GM21723 (cell line): Measurements from ENCODE around the gene KERA.

Source experiments
- ATAC-seq: cut with Tn5 transposase; IDR thresholded peaks from one replicate; pipeline ENCODE4 v1.9.1; 2021; ENCODE audit warnings: mild to moderate bottlenecking, moderate library complexity; ENCODE audit not compliant: unreplicated experiment

The KERA gene

DNA sequence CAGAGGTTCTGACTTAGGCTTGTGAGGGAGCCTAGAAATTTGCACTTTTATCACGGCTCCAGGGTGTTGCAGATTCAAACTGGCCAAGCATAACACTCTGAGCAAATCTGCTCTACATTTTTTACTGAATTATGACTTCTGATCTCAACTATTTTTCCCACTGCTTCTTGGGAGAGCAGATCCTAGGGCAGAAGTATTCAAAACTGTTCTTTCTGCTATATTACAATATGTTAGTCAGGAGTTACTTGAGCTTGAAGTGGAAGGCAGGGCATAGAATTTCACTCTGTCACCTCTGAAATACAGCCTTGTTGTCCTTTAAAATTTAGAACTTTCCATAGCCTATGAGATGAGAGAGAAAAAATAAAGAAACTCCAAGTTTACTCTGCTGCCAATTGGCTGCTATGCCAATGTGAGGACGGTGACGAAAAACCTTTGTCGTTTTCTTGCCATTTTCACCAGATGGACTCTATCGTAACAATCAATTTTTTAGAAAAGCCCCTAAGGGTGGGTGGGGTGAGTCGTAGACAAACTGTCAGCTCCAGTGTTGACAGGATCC lies 16.4 kb upstream of the KERA start:
- no peak for ATAC-seq

DNA sequence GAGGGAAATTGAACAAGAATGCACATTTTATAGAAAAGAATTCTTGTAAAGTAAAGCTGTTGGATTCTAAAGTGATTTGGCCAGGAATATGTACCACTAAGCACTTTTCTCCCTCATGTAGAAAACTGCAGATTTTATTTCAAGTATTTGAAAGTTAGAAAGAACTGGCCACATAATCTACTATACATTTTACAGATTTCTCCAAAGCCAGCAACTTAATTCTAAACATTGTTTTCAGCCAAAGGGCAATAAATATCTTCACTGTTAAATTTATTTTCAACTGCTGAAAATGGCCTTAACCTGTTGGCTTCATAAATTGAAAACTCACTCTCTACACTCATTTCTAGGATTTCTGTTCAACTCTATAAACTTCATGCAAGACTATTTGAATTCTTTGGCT lies 15.6 kb upstream of the KERA start:
- ATAC-seq = no peak

DNA sequence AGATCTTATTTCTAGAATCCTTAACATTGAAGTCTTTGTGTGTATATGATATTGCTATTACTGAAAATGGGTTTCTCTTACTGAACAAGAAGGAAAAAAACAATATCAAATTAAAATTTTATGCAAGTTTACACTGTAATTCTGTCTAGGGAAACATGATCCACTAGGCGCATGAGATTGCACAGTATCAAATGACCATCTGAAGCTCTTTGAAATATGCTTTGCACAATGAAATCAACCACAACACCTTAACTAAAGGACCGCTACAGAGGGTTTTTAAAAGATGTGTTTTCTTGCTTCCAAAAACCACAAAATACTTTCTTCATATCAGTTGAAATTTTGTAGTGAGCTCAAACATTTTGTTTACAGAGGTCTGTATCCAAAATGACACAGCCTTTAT lies 15.1 kb upstream of the KERA start:
- no peak for ATAC-seq

DNA sequence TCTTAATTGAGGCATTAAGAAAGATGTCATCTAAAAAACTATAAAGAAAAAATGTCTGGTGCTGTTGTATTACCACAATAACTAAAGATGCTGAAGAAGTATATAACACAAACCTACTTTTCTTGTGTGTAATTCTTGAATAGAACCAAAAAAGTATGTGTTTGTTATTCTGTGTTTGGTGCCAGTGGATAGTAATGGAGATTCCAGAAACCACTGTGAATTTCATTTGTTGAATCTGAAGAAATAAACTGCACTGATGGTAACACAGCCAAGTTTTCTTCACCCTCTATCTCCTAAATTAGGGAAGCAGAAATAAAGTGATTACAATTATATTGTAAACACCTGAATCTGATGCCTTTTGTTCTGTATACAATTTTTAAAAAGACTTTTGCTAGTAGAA lies 13.1 kb upstream of the KERA start:
- no peak for ATAC-seq

DNA sequence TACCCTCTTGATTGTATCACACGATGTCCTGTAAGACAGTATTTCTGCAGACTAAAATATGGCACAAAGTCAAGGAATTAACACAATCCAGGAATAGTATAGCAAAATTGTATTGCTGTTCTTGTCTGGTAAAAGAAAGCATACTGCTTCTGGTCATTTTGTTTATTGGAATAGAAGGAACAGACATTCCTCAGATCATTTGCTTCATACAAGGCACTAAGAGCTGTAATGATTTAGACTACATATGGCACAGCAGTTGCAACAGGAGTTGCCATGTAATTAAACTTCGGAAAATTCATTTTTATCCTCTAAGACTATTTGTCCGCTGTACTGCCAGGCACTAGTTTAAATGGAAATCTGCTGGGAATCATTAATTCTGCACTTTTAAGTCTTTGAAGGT lies 7.6 kb upstream of the KERA start:
- ATAC-seq = no peak

DNA sequence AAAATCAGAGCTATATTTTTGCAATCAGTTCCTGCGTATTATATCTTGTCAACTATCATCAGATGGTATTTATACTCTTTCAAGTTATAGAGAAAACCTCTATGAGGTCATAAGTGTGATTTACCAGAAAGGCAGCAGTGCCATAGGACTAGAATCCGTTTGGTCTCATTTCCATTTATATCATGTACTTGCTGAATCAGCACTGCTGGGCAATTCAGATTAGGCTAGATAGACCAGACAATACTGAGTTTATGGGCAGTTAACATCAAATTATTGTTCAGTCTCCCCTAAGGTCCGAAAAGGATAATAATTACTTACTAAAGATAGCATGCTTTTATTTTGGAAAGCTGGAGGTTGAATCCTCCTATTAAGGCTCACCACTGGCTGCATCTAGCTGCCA lies 6.8 kb upstream of the KERA start:
- ATAC-seq = no peak

DNA sequence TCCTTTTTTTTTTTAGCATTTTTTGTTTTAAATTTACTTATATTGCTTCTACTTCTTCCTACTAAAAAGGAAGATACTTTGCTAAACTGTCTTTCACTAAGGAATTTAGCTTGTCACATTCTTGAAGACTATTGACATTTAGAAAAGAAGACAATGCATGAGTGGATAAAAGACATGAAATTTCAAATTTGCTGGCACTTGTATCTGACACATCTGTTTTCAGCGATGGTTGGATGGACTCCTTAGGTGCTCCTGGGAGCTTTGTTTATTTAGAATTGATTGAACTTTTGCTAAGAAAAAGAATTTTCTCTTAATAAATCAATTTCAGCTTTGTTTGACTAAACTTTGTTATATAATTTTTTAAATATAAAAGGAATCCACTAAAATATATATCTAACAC lies 3.3 kb upstream of the KERA start:
- ATAC-seq = no peak

DNA sequence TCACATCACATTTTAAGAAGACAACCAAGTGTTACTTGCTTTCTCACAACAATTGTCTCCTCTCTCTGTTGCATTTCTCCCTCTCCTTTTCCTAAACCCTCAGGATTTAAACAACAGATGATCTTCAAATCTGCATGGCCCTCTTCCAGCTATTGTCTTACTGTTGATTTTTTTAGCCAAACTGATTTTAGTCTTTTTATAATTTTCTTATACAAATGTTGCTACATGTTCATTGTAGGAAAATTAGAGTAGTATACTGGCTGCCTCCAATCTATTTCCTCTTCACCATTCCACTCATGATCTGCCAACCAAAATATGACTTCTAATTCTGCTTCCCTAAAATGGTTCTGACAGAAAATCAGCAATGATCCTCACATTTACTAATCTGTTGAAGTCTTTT lies 1.4 kb upstream of the KERA start:
- ATAC-seq = no peak

DNA sequence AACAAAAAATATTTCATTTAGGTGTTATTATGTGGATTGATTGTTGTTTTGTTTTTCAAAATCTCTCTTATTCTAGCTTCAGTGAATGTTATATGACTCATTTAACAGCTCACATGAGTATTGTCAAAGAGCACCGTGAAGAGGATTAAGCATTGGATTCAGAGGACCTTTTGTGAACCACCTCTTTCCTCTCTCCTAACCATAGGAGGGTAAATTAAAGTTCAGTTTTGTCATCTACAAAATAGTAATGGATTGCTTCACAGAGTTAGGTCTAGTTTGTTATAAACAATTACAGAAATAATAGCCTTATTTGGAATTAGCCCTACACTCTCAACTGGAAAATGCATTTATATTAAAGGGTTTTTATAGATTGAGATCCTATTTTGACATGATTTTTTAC lies 962 bp upstream of the KERA start:
- ATAC-seq = no peak

DNA sequence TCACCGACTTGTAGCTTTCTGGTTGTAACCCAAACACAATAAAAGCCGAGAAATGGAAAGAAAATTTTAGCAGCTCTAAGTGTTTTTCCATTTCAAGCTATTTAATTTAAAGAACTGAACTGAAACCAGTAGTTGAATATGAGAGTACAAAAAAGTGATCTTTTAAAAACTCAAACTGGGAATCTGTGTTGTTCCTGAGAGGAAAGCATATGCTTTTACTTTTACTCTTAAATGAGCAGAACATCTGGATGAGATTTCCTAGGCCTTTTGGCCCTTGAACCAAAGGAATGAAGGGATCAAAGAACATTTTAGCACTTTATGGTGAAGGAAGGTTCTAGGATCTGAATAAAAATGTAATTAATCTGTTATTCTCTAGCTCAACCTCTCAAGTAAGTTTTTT lies 1.3 kb downstream of the KERA start:
- ATAC-seq = no peak

DNA sequence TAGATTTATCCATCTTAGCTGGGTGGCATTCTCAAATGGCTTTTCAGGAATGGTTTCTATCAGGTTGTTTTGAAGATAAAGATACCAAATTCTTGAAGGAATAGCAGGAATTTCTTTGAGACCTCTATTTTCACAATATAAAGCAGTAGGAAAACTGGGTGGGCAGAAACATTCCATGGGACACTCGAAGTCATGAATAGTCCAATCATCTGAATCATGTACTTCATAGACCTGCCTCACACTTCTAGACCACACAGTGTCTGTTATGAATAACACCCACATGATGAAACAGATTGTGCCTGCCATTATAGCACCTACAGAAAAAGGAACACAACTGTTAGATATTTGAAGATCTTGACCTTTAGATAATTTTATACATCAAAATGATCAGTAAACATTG lies 1.8 kb downstream of the KERA start:
- ATAC-seq = no peak

DNA sequence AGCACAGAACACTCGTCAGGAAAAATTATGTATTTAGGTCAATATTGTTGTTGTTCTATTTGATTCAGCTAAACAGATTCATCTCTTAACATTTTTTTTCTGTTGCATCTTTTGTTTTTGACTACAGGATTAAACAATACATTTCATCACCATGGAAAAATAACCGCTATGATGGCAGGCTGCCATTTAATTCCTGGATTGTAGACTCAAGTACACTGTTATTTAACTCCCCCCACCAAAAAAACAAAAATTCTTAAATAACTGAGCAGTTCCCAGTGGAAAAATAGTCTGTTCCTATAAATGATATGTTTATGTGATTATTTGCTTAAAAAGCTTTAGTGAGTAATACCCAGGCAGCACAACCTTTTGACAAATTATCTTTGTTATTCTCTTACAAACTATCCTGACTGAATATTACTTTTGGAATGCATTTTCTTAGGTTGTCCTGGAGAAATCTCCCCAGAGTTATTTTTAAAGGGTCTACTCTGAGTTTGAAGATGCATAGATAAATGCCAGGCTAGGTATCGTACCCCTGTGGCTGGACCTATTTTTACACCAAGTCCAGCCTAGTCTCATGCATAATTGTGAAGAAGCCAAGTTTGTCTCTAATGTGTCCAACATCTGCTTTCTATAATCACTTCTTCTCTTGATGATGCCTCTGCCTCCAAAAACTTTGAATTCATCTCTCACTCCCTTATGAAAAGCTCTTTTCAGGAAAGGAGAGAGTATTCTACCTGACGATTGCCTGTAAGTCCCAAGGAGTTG lies 3.7 kb downstream of the KERA start:
- ATAC-seq = no peak

DNA sequence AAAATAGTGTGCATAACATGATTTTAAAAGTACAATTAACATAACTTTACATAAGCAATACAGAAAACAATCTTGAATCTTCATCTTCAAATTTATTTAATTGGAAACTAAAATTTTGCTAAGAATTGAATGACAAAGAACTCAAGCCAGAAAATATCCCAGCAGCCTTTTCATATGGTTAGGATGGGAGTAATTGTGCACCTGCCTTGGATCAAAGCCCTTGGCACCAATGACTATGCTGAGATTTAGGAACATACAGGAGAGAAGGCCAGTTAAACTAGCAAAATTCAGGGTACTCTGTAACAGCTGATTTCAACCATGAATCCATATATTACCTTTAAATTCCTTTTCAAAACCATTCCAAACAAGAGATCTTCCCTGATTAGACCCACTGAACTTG lies 5.8 kb downstream of the KERA start:
- no peak for ATAC-seq

DNA sequence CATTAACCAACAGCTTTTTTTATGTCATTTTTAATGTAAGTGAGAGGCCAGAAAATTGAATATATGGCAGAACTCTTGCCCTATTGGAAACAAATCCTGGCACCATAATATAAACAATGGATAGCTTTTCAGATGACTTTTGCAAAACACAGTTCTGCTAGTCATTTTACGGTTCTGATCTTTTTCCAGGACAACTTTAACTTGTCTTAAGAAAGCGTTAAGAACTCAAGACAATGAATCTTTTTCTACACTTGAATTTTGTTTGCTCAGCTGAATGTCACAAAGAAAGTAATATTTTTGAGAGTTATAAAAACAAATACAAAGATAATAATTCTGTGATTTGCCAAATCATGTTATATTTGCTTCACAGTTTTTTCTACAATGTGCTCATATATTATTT lies 13.2 kb downstream of the KERA start:
- no peak for ATAC-seq

DNA sequence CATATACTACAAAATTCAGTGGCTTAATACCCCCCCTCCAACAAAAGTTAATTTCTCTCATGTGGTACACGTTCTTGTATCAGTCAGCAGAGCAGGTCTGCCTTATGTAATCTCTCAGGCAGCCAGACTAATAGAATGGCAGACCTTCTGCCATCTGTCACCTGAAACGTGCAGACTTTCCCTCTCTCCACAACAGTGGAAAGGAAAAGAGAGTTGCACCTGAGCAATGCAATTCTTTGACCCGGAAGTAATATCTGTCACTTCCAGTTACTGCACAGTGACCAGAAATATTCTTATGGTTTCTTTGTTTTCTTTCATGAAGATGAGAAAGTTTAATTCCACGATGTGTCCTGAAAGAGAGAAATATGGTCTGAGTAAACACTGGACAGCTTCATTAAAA lies 14.4 kb downstream of the KERA start:
- no peak for ATAC-seq

DNA sequence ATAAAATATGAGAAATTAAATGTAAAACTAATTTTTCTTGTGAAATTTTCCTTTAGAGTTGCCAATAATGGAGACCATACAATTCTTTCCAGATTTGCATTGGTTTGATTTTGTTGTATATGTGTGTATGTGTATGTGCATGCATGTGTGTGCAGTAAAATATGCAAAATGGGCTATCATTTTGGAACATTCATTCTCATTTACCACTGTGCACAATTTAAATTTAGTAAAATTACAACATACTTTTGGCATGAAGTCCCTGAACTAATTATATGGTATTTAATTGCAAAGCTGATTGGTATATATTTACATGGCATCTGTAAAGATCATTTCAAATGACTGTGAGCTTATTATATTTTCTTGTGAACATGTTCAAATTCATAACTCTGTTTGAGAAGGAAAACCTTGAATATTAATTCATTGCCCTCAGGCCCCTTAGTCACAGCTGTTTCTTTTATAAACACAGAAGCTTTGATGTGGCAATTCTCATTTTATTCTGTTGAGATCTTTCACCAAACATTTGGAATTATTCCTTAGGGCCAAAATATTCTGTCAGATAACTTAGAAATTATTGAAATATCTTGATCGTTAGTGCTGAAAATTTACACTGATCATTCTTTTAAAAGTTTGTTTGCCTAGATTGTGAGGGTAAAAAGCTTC lies 17.6 kb downstream of the KERA start:
- no peak for ATAC-seq

DNA sequence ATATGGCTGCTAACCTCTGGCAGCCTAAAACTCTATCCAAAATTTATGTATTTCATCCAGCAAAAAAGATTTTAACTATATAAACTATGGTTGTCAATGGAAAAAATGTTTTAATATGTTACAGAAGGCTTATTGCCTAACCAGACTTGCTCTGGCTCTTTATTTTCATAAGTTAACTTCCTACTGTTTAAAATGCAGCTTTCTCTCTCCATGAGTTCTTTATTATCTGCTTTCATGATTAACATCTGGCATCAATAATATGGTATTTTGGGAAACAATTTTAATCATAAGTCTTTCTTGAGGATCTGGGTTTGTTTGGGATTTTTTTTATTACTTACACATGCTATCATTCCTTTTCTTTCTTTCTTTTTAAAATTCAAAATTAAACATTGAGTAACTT lies 20.5 kb downstream of the KERA start:
- ATAC-seq = no peak

DNA sequence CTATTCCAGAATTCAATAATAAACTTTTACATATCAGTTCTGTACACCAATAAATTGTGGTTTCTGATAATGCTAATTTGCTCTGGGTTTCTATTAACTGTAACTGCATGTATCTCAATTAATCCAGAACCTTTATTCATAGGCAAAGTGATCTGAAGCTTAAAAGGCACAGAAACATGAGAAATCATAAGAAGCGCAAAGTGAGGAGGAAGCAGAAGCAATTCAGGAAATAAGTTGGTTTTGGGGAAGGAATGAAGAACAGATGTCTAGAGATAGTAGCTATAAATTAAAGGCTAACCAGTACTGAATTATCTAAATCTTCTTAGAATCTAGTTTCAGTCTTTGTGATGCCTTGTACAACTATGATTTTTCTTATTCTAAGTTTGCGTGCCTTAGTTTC lies 24.6 kb downstream of the KERA start:
- no peak for ATAC-seq

DNA sequence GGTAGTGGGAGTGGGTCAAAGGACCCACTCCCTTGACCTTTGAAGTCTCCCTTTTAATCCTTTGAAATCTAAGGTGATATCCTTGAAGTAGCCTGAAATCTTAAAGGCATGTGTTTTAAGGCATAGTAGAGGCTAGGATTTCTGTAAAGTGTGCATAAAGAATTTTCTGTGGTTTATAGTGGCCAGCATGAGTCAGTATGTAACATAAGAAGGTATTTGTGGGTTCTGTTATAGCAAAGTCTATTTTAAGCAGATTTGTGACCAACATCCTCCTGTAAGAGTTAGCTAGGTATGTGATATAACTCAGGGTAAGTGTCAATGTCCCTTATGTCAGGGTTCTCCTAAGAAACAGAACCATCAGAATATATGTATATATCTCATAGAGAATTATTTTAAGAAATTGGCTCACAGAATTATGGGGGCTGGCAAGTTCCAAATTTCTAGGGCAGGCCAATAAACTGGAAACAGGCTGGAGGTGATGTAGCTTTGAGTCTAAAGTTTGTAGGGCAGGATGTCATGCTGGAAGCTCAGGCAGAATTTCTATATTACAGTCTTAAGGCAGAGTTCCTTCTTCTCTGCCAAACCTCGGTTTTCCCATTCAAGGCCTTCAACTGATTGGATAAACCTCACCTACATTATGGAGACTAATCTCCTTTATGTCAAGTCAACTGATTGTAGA lies 34.4 kb downstream of the KERA start:
- ATAC-seq = peak; percentile 78

DNA sequence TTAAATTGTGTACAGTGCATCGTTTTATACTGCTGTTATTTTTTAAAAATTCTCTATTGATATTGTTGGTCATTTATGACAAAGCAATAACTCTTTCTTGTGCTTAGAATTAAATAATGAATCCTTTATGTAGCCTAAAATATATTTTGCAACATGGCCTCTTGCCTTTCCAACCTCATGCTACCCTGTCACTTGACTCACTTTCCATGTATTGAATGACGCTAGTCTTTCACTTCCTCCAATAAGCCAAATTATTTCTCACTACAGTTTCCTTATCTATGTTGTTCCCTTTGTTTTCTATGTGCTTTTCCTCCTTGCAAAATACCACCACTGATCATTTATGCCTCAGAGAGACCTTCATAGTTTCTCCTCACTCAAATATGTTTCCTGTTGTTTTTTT lies 36.7 kb downstream of the KERA start:
- ATAC-seq = no peak

DNA sequence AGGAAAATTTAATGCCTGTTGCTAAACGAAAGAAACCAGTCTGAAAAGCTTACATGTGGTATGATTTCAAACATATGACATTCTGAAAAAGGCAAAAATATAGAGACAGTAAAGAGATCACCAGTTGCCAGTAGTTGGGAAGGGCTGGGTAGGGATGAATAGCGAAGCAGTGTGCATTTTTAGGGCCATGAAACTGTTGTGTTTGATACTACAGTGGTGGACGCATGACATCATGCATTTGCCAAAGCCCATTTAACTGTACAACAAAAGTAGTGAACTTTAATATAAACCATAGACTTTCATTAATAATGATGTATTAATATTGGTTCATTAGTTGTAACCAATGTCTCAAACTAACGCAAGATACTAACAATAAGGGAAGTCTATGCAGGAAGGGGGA lies 38.4 kb downstream of the KERA start:
- ATAC-seq = no peak
